Activated CD4-positive, alpha-beta T cell treated with anti-CD3 and anti-CD28 coated beads for 48 hours (primary cell): ENCODE measurements around the gene GAS1.

Experiments
- DNase-seq: peaks from one replicate; pipeline ENCODE4 v3.0.0-alpha.2; 2020

The GAS1 gene

DNA sequence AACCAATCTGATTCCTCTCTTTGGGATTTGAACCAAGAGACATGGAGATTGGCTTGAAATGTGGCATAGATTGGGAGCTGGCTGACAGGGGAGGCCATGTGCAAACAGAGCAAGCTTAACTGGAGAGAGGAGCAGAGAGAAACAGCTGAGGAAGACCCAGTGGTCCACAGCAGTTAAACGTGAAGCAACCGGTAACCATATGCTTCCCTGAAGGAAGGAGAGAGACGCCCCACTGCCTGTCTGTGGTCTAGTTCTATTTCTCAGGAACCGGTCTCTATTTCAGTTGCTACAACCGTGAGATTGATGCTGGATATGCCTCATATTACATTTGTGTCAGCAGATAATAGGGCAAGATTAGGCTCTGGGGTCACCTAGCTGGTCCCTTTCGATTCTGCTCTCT, 13.6 kb upstream of the GAS1 start:
- no peak for DNase-seq

DNA sequence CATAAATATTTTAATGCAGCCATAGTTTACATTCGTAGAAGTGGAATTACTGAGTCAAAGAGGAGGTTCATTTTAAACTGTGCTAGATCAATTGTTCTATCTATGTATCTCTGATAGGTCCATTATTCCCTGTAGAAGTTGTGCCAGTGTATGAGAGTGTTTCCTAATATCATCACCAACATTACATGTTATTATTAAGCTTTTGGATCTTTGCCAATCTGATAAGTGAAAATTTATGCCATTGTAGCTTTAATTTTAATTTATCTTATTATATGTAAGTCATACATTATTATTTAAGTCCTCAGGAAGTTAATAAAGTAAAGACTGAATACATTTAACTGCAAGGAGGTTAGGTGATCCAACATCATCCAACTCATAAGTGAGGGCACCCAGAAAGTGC, 10.9 kb upstream of the GAS1 start:
- no peak for DNase-seq

DNA sequence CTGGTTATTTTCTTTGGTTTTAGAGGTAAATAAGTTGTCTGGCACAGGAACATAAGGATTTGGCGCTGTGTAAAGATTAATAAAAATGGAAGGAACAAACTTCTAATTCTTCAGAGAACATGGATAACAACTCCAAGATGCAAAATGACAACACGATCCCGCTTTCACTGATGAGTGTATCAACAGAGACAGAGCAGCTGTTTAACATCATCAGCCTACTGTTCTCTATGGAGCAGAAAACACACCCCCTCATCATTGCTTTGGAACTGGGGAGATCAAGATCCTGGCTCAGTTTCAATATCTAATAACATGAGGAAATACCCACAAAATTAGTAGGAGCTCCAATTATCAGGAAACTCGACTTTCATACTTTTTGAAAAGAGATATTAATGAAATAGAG, 8.3 kb upstream of the GAS1 start:
- DNase-seq = no peak

DNA sequence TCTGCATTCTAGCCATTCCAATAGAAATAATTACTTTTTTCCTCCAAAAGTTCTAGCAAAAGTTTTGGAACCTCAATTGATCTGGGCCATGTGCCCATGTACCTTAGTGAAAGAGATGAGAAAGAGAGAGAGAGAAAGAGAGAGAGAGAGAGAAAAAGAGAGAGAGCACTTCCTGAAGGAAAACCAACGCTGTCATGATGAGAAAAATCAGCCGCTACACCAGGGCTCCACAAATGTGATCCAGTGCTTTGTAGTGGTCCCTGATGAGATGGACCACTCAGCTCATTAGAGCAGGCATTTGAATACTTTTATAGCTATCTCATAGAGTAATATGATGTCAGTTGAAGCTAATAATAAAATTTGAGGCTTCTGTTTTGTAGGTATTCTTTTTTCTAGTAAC, 7.7 kb upstream of the GAS1 start:
- no peak for DNase-seq

DNA sequence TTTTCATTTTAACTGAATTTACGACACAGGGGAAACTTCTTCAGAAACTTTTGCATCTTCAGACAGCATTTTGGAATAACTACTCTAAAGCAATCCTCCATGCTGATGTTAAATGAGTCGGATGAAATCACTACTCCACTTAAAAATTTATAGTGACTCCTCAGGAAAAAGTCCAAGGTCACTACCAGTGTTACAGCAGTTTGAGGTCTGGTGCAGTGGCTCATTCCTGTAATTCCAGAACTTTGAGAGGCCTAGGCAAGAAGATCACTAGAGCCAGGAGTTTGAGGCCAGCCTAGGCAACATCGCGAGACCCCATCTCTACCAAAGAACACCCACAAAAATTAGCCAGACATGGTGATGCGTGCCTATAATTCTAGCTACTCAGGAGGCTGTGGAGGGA, 5.9 kb upstream of the GAS1 start:
- DNase-seq = no peak

DNA sequence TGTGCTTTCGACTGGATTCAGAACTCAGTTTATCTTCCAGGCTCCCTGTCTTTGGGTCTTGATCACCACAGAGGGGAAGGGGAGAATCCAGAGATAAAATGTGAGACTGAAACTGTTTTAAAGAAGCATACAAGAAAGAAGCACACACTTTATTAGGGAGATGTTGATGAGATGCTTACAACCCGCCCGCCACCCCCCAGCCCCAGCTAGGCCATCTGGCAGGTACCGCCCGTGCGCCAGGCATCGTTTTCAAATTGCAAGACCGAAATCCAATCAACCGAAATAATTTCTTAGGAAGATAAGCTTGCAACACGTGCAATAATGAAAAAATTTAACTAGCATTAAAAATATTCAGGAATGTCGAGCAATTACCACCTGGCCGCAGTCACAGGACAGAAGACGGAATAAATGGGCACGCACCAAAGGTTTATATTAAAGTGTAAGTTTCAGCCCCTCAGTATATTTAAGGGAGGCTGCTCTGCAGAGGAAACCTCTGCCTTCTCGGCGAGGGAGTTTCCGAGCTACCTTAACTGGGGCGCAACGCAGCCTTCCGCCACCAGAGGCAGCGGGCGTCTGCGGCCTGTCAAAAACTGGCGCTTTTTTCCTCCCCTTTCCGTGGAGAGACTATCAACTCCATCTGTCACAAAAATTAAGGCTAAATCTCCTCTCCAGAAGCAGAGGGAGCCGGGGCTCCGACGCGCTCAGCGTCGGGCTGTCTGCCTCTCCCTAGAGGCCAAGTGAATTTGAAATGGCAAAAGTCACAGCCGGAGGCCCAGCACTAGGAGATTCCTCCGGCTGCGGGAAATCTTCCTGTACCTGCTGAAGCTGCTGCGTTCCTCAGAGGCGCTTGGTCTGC, 996 bp upstream of the GAS1 start:
- peak; percentile 82 for DNase-seq

GRCh38 chr9:86946201-86947145, 833 bp downstream of the GAS1 start:
- peak; percentile 69 for DNase-seq

- no peak for DNase-seq
Measured at GRCh38 chr9:86945728-86946200, 1.5 kb downstream of the GAS1 start.

DNA sequence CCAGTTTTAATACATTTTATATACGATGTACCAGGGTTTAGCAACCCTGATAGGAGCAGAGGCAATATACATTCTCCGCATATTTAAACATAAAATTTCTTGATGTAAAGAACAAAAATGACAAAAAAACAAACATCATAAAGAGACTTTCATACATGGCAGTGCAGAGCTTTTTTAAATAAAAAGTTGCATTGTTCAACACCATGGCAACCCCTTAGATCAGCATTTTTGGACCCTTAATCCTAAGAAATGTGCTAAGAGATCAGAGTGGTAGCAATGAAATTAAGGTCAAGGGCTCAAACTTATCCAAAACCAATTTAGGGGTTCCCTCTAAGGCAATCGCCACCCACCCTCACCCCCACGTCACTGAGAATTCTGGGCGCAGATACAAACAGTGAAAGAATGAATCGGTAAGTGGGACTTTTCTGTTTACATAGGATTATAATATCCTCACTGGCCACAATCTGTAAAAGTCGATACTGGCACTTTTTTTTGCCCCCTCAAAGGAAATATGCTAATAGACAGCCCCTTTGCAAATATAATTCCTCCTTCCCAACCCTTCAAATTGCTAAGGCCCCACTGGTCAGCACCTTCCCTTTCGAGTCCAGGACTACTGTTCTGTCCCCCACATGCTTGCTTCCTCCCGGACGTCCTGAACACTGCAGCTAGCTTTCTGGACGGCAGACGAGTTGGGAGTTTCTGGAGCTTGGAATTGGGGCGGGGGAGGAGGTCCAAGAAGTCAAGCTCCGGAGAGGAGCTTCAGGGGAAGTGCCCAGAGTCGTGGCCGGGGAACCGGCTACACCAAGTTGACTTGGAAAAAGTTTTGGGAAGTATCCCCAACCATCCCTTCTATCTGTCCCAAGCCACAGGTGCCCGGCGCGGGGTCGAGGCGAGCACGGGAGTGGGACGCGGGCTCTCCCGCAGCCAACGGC, 2.2 kb downstream of the GAS1 start:
- DNase-seq = no peak

DNA sequence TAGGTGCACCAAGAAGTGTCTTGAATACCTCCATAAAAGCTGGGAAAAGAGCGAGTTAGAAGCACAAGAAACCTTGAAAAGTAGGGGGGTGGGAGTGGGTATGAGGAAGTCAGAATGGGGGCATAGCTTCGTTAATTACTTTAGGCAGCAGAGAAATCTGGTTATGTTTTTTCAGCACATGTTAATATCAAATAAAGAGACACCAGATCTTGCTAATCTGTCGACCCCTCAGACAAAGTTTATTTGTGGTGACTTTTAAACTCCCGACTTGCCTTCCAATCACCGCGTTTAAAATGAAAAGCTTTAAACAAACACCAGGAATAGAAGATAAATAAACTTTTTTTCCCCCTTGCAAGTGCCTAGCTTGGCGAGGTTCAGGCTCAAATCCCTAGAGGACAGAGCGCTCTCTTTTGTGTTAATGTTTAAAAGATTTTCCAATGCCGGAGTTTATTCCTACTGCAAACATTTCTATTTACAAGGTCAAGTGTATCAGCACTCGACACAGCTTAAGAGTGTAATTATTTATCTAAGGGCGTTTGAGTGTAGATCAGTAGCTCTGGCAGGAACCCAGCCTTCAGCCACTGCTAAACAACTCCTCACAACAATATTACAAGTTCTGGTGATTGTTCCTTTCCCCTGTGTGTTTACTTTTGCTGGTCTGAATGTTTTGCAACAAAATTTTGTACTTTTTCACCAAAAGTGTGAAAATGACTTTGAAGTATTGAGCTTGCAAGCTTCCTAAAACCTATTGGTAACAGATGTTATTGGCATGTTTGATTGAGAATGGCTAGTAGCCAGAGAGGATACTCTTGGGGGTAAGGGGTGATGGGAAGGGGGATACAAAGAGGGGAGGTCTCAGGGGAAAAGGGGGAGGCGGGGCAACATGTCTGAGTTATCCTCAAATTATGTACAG, 3.8 kb downstream of the GAS1 start:
- DNase-seq = no peak

DNA sequence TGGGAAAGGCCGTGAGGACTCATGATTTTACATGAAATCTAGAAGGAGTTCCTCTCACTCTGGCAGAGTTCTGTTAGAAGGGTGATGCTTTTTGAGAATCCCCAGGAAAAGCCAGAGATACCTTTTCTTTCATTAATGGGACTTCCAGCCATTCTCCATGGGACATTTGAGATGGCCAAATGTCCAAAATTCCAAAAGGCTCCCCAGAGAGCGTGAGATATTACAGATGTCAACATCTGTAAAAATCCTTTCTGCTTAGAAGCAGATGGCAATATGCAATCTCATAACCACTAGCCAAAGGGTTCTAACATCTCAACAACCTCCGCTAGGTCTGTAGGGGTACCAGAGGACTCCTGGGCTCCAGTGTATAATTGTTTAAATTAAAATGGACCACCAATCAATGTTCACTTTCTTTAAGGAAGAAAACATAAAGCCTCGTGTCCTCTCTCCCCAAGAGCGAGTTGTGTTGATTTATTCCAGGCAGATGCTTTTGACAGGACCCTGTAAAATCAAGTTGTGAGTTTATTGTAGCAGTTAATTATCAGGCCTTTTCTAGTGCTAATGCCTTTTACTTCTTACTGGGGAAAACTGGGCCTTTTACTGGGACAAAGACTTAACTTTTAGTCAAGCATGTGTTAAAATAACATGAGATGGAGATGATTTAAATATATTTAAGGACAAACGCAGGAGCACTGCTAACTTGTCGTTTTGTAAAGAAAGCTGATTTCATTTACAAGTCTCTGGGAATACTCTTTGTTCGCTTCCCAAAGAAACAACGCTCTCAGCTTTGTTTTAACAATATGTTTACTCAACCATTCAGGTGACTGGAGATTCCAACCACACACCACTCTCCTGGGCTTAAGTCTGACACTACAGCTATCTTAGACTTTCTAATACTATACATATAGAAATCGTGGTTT, 4.8 kb downstream of the GAS1 start:
- DNase-seq = no peak

GRCh38 chr9:86941197-86941596, 6.1 kb downstream of the GAS1 start:
- DNase-seq = no peak

DNA sequence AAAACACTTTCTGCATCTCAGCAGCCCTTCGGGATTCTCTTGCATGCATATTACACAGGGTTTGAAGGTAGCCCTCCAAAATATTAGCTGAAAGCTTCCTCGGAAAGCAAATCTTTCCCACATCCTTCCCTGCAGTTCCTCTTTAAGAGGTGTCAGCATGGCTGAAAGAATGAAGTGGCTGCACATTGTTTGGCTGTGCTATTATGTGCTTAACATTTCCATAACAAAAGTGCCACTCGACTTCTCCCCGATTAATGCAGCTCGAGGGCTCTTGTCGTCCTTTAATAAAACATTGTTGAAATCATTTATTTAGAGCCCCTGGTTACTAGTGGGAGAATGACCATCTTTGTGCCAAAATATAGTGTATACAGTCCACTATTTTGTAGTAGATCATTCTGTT, 6.5 kb downstream of the GAS1 start:
- DNase-seq = no peak

- no peak for DNase-seq
Measured at GRCh38 chr9:86939891-86940290, 7.4 kb downstream of the GAS1 start.

- DNase-seq = no peak
Measured at GRCh38 chr9:86939321-86939720, 8.0 kb downstream of the GAS1 start.

- no peak for DNase-seq
Measured at GRCh38 chr9:86938780-86939179, 8.5 kb downstream of the GAS1 start.

GRCh38 chr9:86926145-86926544, 21.2 kb downstream of the GAS1 start:
- no peak for DNase-seq

GRCh38 chr9:86925686-86926085, 21.6 kb downstream of the GAS1 start:
- DNase-seq = no peak

GRCh38 chr9:86924206-86924605, 23.1 kb downstream of the GAS1 start:
- DNase-seq = no peak

DNA sequence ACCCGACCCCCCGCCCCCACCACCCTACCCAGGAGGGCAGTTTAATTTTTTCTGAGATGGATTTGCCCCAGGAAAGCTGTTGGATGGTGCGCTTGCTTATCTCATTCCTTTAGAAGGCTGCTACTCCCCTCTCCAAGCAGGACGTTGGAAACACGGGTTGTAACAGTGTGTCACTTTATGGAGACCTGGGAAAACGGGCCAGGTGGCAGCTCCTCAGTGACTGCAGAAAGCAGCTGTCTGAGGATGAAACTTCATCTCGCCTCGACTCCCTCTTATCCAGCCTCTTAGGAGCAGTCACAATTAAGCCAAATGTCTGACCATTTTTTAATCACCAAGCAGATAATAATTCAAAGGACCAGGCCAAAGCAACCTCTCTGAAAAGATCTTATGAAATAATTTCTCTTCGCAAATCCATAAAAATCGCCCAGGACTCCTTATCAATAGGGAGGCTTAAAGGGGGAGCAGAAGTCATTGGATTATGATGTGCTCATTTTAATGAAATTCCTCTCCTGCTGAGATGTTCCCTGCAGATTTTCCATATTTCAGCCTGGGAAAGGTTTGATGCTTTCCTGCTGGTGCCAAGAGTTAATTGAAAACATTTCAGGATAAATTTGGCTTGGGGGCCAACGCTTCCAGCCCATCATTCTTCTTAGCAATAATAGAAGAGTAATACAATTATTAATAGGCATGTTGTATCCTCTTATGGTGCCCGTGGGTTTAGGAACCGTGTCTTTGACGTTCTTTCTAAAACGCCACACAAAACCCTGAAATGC, 26.0 kb downstream of the GAS1 start:
- DNase-seq = no peak
